A673 (cell line): ENCODE measurements around the gene MEOX2. TPM values are rescaled to one million over a fixed set of nuclear protein-coding genes. Genes with fewer than 3 reads are reported as not detected.
A peak's percentile ranks its signal among the peaks of the same experiment; 100 is the strongest.

Source experiments
- BruUV-seq: library from RNA; stranded (reverse); fragments of 400-500 nt; replicated peaks from 2 replicates; lab custom pipeline; 2021; lab: Mats Ljungman, UMichigan
- CTCF ChIA-PET: fragments of 300-600 bp; sonication (Branson Sonifier 250); formaldehyde crosslinking; loops from one replicate; lab custom pipeline; 2022; ENCODE audit warnings: antibody characterized with exemption; lab: Charles Lee
- POLR2A ChIA-PET: fragments of 300-600 bp; sonication (Branson Sonifier 250); formaldehyde crosslinking; loops from one replicate; lab custom pipeline; 2022; ENCODE audit warnings: antibody characterized with exemption; ENCODE audit not compliant: low non-redundant PET; lab: Charles Lee
- DNase-seq: peaks from one replicate; pipeline ENCODE4 v3.0.0-alpha.2; 2015; ENCODE audit warnings: low spot score
- H3K27ac ChIP-seq: fragments of 200-600 bp; sonication (generic); 2 replicates; pipeline ENCODE4 v1.5.1; 2016; ENCODE audit warnings: mixed run types, low read depth, mild to moderate bottlenecking, mixed read lengths, antibody characterized with exemption, low read length; ENCODE audit not compliant: poor library complexity, severe bottlenecking
- H3K27me3 ChIP-seq: fragments of 200-600 bp; sonication (generic); replicated peaks from 2 replicates; pipeline ENCODE4 v1.6.1; 2017; ENCODE audit warnings: mixed run types, low read depth, mild to moderate bottlenecking, mixed read lengths, antibody characterized with exemption, low read length; ENCODE audit not compliant: insufficient read depth, poor library complexity
- H3K36me3 ChIP-seq: fragments of 200-600 bp; sonication (generic); 2 replicates; pipeline ENCODE4 v1.6.1; 2016; ENCODE audit warnings: mixed run types, mild to moderate bottlenecking, mixed read lengths, antibody characterized with exemption, low read length; ENCODE audit not compliant: insufficient read depth, poor library complexity, severe bottlenecking
- H3K4me1 ChIP-seq: fragments of 200-600 bp; sonication (generic); 2 replicates; pipeline ENCODE4 v1.6.1; 2017; ENCODE audit warnings: mixed run types, mild to moderate bottlenecking, mixed read lengths, antibody characterized with exemption, low read length; ENCODE audit not compliant: insufficient read depth, poor library complexity, severe bottlenecking
- H3K4me3 ChIP-seq: fragments of 200-600 bp; sonication (generic); 2 replicates; pipeline ENCODE4 v1.5.1; 2016; ENCODE audit warnings: low read depth, mixed run types, mild to moderate bottlenecking, mixed read lengths, low read length; ENCODE audit not compliant: poor library complexity, severe bottlenecking
- H3K9me3 ChIP-seq: fragments of 200-600 bp; sonication (generic); 2 replicates; pipeline ENCODE4 v1.6.1; 2016; ENCODE audit warnings: mixed run types, low read depth, mild to moderate bottlenecking, mixed read lengths, antibody characterized with exemption, low read length; ENCODE audit not compliant: poor library complexity, severe bottlenecking
- CTCF ChIP-seq: fragments of 300-800, 200-600 bp; sonication (generic); conservative IDR thresholded peaks from 2 replicates; pipeline ENCODE4 v1.5.1; 2017; ENCODE audit warnings: low read depth, mild to moderate bottlenecking, antibody characterized with exemption, low read length, moderate library complexity, mixed read lengths
- EZH2 ChIP-seq: fragments of 200-600 bp; sonication (generic); IDR thresholded peaks from 2 replicates; pipeline ENCODE4 v1.6.1; 2017; ENCODE audit warnings: borderline replicate concordance, low read depth, mild to moderate bottlenecking, mixed read lengths, antibody characterized with exemption, low read length; ENCODE audit not compliant: poor library complexity, severe bottlenecking
- intact Hi-C: fragments of 100-400 bp; cut with micrococcal nuclease; formaldehyde crosslinking; loops from one replicate; pipeline ENCODE4 v1.10.0; 2022; ENCODE audit not compliant: unreplicated experiment
- total RNA-seq: library from RNA; stranded (reverse); gene quantifications from 2 replicates; pipeline ENCODE4 v1.2.3, GENCODE V29; 2021

Gene MEOX2
- total RNA-seq, 1 experiment from 2014 or later, result not detected

DNA sequence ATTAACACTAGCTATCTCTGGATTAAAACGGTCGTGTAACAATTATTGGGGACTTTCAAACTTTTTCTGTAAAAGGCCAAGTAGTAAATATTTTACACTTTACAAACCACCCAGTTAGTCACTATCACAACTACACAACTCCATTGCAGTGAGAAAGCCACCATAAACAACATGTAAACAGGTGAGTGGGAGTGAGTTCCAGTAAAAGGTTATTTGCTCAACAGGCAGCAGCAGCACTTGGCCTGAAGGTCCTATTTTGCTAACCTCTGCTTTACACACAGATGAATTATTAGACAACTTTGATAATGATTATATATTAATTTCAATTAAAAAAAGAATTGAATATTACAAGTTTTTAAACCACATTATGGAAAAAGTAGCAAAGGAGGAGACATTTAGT, 108.9 kb downstream of the MEOX2 start:
- TF ChIP-seq EZH2, result no peak
- no peak for TF ChIP-seq CTCF
- Histone ChIP-seq H3K27ac (no peak overlapping the region), H3K4me3 (no peak overlapping the region), H3K4me1 (no peaks in the 10 kb centered on the region), H3K27me3 (no peaks in the 10 kb centered on the region), H3K9me3 (no peaks in the 10 kb centered on the region), H3K36me3 (no peaks in the 10 kb centered on the region)
- no TSS peak for BruUV-seq
- DNase-seq, result no peak
- intact Hi-C loops, result no loop called here
- CTCF ChIA-PET, result no interaction called here
- POLR2A ChIA-PET, result no interaction called here

DNA sequence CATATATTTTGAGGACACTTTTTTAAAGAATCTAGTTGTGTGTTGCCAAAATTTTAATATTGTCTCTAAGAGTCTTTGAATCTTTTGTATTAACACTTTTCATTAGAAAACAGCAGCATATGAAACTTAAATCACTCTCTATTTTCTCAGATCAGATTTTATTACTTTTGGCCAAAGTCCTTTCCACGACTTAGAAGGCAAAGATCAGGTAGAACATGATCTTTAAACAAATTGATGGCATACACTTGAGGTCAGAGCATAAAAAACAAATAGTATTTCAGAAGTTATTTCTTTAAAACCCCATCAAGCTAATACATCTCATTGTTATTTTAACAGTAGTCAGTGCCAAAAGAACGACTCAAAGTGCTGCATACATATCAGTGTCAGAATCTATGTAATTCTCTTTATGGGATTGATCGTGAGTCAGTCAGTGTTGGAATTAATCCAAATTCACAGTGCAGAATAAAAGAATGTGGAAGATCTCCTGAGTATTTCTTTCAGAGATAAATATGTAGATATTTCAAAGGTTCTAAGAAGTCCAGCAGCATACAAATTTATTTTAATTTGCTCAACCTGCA, 115.1 kb downstream of the MEOX2 start:
- Histone ChIP-seq H3K27me3 (no peaks in the 10 kb centered on the region), H3K36me3 (no peaks in the 10 kb centered on the region), H3K4me1 (peaks cover 6% of the 10 kb centered on the region), H3K4me3 (no peak overlapping the region), H3K27ac (no peak overlapping the region), H3K9me3 (no peaks in the 10 kb centered on the region)
- CTCF ChIA-PET, result no interaction called here
- no peak for TF ChIP-seq EZH2
- TF ChIP-seq CTCF, result no peak
- POLR2A ChIA-PET, result no interaction called here
- BruUV-seq, result no TSS peak
- peak; percentile 58 for DNase-seq
- intact Hi-C loops, result no loop called here

GRCh38 chr7:15567652-15568051, 118.8 kb downstream of the MEOX2 start:
- Histone ChIP-seq H3K27ac (no peak overlapping the region), H3K4me1 (peaks cover 6% of the 10 kb centered on the region), H3K36me3 (no peaks in the 10 kb centered on the region), H3K9me3 (no peaks in the 10 kb centered on the region), H3K4me3 (no peak overlapping the region), H3K27me3 (no peaks in the 10 kb centered on the region)
- ChIA-PET POLR2A (no interaction called here), CTCF (no interaction called here)
- intact Hi-C loops, result no loop called here
- no peak for DNase-seq
- no peak for TF ChIP-seq EZH2
- TF ChIP-seq CTCF, result no peak
- BruUV-seq, result no TSS peak
